ENCODE measurements around the gene MAGEB1.

Gene MAGEB1

DNA sequence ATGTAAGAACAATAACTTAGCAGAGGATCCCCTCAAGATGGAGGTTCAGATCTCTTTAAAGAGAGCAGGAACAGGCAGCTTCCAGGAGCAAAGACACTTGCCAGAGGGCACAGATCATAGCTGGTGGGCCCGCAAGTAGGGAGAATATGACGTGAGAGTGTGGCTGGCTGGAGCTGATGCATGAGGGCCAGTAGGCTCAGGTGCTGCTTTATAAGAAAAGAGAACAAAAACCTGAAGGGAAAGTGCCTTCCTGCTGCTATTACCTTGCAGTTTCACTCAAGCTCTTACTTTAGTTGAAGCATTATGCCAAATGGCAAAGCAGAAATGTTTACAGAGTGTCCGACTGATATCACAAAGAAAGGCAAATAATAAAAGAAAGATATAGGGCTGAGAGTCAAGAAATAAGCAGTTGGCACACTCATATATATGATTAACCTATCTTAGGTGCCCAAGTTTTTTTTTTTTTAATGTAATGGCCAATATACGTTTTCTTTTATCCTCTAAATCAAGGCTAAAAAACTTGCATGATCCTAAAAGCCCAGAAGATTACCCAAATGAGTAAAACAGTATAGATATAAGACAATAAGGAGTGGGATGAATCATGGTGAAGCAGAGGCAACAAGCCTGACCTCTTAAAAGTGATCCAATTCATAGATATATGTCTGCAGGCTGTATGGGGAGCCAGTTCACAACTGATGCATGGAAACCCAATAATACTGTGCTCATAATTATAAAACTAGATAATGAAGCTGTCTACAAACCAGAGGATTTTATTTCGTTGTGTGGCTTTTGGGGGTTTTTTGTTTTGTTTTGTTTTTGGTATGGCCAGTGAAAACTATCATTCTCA lies 49.7 kb downstream of the MAGEB1 start:
- no peak for DNase-seq

- no peak for DNase-seq
These were observed 54.3 kb downstream of the MAGEB1 start for GRCh38 chrX:30301208-30301607.
